ENCODE data around the gene FAM241A. TPM values are rescaled to one million over a fixed set of nuclear protein-coding genes. Genes with fewer than 3 reads are reported as not detected.

The FAM241A gene
- total and polyA plus RNA-seq, 9 of the 15 experiments (the other 6 are each of a cell fraction or from before 2014, with no cell fraction given) = 2.3 to 8.5 (median 5.3) TPM

DNA sequence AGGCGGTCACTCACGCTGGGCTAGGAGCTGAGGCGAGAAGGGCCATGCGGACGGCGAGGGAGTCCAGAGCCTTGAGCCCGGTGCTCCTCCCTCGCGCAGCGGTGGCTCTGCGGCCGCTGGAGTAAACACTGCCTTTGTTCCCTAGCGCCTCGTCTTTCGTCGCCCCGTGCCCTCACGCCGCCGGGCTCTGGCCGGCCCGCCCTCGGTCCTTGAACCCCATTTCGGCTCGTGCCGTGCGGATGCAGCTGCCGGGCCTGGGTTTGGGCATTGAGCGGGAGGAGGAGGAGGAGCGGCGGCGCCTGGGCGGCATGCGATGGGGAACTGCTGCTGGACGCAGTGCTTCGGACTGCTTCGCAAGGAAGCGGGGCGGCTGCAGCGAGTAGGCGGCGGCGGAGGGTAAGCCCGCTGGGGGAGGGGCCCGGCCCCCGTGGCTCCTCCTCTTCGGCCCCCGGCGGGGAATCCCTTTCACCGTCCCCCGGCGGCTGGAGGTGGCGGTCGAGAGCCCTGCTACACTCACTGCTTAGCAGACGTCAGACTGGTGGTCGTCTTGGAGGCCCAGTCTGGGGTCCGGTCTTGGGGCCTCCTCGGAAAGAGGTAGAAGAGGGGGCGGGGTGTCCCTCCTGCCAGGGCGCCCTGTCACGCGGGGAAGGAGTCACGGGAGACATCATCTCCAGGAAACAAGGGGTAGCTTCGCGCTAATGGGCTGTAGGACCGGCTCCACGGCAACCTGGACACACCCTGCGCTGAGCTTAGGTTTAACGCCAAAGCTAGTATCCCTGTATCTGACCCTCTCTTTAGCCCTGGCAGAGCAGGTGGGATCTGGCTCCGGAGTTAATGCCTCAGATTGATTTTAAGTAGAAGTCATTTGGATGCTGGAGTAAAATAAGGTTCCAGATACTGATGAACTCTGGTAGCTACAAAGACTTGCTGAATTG lies 86.8 kb downstream of the FAM241A start, which contains the start of gene AP1AR (continued):
- TF ChIP-seq HMGN3 (IDR thresholded peaks at IDR 0.05; ENCODE audit: borderline replicate concordance, extremely low read depth, insufficient read length, low read depth, low read length) = peak; percentile 62
- no peak for TF ChIP-seq ZBTB40 (IDR thresholded peaks at IDR 0.05)
- peak; percentile 41; the same call in 1 of the 2 replicates for TF ChIP-seq ZBTB40 (CRISPR knock-in tag; IDR thresholded peaks at IDR 0.05)
- TF ChIP-seq GTF2A2 (tag; IDR thresholded peaks at IDR 0.05) = no peak
- TF ChIP-seq, protein P1, sequence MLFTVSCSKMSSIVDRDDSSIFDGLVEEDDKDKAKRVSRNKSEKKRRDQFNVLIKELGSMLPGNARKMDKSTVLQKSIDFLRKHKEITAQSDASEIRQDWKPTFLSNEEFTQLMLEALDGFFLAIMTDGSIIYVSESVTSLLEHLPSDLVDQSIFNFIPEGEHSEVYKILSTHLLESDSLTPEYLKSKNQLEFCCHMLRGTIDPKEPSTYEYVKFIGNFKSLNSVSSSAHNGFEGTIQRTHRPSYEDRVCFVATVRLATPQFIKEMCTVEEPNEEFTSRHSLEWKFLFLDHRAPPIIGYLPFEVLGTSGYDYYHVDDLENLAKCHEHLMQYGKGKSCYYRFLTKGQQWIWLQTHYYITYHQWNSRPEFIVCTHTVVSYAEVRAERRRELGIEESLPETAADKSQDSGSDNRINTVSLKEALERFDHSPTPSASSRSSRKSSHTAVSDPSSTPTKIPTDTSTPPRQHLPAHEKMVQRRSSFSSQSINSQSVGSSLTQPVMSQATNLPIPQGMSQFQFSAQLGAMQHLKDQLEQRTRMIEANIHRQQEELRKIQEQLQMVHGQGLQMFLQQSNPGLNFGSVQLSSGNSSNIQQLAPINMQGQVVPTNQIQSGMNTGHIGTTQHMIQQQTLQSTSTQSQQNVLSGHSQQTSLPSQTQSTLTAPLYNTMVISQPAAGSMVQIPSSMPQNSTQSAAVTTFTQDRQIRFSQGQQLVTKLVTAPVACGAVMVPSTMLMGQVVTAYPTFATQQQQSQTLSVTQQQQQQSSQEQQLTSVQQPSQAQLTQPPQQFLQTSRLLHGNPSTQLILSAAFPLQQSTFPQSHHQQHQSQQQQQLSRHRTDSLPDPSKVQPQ (CRISPR knock-in tag; IDR thresholded peaks at IDR 0.05; ENCODE audit: borderline replicate concordance) = no peak

Measured in K562 (cell line).